GM04504 (cell line): Measurements from ENCODE around the gene CHRNA9.
"Not testable (repeated sequence)": the region's sequence is repeated elsewhere in the genome, so short reads cannot be mapped to it uniquely, and the experiment has no call there.

ENCODE experiments used
- DNase-seq: peaks from one replicate; pipeline ENCODE4 v3.0.0-alpha.2; 2012; ENCODE audit warnings: low read depth

CHRNA9 gene

DNA sequence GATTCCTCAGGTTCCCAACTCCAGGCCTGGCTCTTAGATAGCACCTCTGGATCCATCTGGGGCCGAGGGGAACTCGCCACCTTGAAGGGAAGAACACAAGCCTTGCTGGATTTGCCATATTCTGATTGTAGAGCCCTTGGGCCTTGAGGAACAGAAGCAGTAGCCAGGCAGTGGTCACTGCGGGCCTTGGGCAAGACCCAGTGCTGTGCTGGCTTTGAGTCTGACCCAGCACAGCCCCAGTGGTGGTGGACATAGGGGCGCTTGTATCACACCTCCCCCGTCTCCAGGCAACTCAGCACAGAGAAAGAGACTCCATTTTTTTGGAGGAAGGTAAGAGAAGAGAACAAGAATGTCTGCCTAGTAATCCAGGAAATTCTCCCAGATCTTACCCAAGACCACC, 45.5 kb downstream of the CHRNA9 start:
- no peak for DNase-seq

- DNase-seq: no peak
Measured at GRCh38 chr4:40388239-40388638, 53.1 kb downstream of the CHRNA9 start.

GRCh38 chr4:40389986-40390385, 54.9 kb downstream of the CHRNA9 start:
- DNase-seq: no peak

GRCh38 chr4:40392241-40392640, 57.1 kb downstream of the CHRNA9 start:
- DNase-seq: not testable (repeated sequence)

GRCh38 chr4:40394236-40394635, 59.1 kb downstream of the CHRNA9 start:
- no peak for DNase-seq

- DNase-seq: no peak
Measured at GRCh38 chr4:40395166-40395900, 60.2 kb downstream of the CHRNA9 start.

- DNase-seq: no peak
Measured at GRCh38 chr4:40395908-40396793, 61.0 kb downstream of the CHRNA9 start.

- DNase-seq: no peak
Measured at GRCh38 chr4:40399578-40399977, 64.4 kb downstream of the CHRNA9 start.

- DNase-seq: no peak
Measured at GRCh38 chr4:40401096-40401495, 66.0 kb downstream of the CHRNA9 start.

GRCh38 chr4:40401631-40402030, 66.5 kb downstream of the CHRNA9 start:
- DNase-seq: no peak

- DNase-seq: no peak
Measured at GRCh38 chr4:40402556-40402955, 67.4 kb downstream of the CHRNA9 start.

GRCh38 chr4:40403081-40403480, 67.9 kb downstream of the CHRNA9 start:
- no peak for DNase-seq
